NCI-H128 (cell line): ENCODE data around the gene SCN2B.

Experiments
- DNase-seq: peaks from one replicate; lab custom pipeline; 2025; ENCODE audit not compliant: unreplicated experiment; lab: John Stamatoyannopoulos, UW

SCN2B gene

DNA sequence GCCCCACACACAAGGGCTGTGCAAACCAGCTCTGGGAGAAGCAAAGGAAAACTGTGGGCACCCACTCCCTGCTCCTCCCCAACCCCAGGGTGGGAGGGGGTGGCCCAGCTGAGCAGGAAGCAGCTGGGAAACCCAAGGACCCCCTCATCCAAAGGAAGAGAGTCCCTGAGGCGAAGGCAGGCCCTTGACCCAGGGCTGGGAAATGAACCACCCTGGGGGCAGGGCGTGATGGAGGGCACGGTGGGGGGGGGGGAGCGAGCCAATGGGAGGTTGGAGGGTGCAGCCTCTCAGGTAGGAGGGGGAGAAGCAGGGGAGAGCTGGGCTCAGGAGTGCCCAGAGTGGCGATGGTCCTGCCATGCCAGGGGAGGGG is 40.7 kb downstream of the SCN2B start:
- no peak for DNase-seq

DNA sequence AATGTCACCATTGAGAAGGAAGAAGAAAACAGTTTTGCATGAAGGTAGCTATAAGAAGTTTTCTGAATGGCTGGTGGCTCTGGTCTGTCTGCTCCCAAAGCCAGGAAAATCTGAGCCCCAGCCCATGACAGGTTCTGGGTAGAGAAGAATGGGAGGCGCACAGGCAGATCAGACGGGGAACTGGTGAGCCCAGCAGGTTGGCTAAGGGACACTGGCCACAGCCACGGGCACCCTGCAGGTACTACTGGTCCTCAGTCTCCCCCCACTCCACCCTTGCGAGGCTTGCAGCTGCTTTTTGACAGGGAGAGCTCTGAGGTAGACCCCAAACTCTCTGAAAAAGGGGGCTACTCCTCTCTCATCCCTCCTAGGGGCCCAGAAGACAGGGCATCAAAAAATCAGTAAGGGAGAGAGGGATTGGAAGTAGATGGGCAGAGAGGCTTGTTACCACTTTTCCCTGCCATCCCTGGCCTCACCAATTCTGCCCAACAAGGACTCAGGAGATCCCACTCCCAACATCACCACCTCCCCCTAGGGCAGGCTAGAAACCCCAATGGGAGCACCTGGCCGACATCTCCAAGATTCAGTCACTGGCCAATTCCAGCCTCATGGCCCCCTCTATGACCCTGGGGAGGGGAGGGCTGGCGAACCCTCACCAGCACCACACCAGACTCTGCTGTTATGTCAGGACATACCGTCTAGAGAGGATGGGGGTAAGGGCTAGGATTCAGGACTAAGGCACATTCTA is 41.2 kb downstream of the SCN2B start:
- DNase-seq: no peak

DNA sequence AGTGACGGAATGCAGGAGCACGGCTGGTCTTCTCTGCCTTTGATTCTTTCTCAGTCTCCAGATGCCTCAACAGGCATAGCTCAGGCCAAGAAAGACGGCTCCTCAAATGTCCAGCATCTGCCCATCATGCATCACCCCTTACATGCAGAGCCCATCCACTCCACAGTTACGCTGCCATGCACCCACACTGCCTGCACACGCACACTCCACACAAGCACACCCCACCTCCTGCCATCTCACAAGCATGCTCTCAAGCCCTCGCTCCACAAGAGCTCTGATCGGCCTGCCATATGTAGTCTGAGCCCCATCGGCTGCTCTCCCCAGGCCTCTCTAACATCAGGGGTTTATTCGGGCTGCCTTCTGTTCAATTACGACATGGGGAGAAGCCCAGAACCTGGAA is 42.6 kb downstream of the SCN2B start:
- DNase-seq: no peak

DNA sequence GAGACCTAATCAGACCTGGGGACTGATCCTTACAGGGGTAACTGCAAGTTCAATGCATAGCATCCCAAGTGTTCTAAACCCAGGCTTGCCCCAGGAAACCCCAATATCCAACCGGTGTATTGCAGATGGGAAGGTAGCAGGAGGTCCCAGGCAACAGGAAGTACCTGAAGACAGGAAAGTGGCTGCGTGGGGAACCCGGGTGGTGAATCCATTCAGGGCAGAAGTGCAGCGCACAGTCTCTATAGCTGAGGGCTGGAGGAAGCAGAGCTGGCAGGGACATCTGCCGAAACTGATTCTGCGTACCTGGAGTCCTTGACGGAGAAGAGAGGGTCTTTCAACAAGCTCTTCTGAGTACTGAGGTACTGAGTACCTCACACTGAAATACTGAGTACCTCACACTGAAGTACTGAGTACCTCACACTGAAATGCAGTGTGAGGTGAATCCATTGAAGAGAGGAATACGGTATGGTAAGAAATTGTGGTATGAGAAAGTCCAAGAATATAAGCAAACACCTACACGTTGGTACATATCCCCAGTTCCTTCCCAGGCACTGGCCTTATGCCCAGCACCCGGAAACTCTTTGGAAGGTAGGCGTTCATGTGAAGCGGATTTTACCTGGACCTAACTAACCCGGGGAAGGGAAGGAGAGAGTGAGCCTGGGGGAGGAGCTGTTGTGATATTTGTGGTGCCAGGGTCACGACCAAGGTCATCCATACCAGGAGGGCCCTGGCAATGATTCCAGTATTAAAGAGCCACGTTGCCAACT is 43.9 kb downstream of the SCN2B start:
- DNase-seq: no peak

DNA sequence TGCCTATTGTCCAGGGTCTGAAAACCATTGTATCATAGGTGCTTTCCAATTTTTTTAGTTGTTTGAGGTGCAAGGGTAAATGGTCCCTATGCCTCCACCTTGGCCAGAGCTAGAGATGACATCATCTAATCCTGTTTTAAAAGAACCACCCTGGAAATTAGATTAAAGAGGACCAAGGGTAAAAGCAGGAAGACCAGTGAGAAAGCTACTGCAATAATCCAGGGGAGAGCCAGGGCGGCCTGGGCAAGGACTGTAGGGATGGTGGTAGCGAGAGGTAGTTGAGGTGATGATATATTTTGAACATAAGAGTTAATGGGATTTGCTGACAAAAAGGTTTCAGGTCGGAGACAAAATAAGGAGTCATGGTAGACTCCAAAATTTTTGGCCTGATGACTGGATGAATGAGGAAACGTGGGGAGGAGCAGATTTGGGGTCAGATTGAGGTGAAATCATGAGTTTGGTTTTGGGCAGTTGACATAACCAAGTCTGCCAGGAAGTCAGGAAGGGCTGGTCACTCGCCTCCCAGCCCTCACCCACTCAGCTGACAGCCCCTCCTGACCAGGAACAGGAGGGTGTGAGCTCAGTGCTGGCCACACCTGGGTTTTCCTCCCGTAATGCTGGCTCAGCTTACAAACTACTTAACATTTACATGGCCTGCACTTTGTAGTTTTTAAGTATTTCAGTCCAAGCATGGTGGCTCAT is 46.8 kb downstream of the SCN2B start:
- DNase-seq: no peak

DNA sequence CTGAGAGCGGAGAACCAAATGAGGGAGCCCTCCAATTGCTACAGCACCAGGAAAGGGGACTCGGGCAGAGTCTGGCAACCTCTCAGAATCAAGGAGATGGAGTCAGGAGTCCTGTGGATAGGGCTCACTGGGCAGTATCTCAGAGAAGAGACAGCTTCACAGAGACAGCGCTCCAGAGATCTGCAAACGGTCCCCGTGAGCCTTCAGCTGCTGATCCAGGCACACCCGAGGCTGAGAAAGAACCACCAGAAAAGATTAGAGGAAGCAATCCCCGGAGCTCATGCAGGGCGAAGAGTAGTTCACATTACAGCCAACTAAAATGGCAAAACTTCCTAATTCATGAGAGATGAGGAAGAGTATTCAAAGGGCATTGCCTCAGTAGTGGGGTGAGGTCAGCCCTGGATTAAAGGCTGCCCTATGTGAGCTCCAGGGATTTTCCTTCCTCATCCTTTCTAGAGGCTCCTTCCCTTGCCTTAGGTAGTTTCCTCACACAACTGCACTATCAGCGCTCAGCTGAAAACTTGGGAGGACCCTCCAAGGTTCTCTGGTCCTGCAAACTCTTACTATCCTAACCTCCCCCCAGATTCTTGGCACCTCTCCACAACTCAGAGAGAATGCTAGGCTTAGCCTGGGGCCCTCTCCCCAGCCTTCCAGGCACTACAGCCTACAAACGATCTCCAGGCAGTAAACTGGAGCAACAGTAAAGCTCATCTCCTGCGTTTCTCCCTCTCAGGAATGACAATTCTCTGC is 47.5 kb downstream of the SCN2B start:
- DNase-seq: no peak

DNA sequence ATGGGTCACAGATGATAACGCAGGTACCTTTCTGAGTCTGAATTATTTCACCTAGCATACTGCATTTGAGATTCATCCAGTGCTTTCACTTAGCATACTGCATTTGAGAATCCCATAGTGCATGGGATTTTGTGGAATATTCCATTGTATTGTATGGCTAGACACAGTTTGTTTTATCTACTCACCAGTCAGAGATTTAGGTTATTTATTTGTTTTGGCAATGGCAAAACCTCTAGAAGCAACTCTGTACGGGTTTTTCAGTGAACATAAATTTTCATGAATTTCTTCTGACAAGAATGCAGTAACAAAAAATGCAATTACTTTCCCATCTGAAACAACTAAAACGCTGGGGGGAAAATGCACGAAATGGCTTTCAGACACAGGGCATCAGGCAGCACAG is 48.1 kb downstream of the SCN2B start:
- DNase-seq: no peak

DNA sequence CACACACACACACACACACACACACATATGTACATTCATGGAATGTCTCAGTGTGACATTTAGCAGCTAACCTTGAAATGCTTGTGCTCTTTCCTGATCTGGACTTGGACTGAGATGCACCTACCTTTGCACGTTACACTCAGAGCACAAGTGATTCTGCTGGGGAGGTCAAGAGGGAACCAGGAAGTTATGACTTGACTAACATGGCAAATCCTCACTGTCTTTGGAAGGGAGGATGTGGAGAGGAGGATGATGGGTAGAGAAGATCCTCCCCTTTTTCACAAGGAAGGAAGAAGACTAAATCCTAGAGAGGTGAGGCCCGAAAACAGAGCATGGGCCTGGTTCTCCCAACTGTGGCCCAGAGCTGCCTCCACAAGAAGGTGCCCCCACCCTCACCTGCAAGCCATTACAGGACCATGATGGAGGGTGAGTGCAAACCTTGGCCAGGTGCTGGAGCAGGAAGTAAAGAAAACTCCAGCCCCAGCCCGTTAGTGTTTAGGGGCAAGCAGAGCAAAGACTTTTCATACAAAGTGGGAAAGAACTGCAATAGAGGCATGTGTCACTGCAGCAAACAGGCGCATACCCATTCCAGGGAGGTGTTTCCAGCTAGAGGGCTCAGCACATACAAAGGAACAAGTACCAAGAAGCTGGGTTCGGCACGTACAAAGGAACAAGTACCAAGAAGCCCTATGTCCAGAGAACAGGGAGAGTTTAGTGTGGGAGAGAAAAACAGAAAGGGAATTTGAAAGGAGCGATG is 50.2 kb downstream of the SCN2B start:
- no peak for DNase-seq

DNA sequence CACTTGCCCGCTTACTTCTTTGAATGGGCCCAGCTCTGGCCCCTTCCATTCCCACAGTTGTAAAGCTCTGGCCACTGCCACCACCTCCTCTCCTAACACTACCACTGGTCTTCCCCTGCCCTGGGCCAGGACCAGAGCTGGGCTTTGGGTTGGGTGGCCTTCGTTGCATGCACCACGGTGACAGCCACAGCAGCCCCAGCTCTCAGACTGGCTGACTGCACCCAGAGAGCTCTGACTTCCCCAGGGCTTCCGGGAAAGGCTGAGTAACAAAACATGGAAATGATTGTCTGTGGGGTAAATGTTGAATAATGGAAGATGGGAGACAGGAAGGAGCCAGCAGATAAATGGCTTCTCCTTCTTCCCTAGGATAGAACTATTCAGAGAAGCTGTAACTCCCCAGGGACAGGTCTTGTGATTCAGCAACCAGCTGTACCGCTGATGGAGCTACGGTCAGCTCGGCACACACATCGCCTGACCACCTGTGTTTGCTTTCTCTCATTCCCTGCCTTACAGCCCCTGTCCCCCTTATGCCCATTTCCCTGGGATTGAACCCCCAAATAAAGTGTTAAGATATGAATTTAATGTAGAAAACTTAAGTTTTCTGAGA is 51.4 kb downstream of the SCN2B start:
- DNase-seq: no peak

DNA sequence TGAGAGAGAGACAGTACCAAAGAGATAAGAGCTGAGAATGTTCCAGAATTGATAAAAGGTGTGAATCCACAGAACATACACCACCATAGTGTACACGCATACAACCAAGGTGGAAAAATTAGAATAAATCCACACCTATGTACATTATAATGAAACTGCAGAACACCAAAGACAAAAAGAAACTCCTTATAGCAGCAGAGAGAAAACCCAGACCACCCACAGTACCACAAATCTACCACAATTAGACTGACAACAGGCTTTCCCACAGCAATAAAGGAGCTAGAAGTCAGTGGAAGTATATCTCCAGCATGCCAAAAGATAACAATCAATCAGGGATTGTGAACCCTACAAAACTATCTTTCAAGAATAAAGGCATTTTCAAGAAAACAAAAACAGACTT is 55.6 kb downstream of the SCN2B start:
- DNase-seq: no peak

DNA sequence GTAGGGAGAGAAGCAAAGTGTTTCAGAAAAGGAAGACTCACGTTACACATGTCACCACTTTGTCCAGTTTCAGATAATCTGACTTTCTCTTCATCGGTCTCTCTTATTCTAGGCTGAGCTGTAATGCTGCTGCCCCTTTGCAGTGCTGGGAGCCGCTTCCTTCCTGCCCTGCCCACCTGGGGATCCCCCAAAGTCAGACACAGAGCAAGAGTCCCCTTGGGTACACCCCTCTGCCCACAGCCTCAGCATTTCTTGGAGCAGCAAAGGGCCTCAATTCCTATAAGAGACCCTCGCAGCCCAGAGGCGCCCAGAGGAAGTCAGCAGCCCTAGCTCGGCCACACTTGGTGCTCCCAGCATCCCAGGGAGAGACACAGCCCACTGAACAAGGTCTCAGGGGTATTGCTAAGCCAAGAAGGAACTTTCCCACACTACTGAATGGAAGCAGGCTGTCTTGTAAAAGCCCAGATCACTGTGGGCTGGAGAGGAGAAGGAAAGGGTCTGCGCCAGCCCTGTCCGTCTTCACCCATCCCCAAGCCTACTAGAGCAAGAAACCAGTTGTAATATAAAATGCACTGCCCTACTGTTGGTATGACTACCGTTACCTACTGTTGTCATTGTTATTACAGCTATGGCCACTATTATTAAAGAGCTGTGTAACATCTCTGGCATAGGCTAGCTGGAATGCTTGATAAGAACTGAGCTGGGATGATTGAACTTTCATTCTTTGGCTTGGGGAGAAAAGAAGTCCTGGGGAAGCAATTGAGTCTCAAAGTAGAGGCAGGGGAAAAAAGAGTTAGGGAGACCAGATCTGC is 58.4 kb downstream of the SCN2B start:
- no peak for DNase-seq

DNA sequence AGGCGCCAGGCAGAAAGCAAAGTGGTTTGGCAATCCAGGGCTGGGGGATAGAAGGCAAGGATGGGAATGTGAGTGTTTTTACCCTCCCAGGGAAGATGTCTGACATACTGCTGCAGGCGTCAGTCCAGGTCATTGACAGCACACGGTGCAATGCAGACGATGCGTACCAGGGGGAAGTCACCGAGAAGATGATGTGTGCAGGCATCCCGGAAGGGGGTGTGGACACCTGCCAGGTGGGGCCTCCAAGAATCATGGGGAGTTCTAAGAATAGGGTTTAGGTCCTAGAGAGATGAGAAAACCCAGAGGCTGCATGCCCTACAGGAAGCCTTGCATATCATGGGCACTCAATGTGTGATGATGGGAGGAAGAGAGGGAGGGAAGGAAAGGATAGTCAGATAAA is 61.4 kb downstream of the SCN2B start:
- DNase-seq: no peak

DNA sequence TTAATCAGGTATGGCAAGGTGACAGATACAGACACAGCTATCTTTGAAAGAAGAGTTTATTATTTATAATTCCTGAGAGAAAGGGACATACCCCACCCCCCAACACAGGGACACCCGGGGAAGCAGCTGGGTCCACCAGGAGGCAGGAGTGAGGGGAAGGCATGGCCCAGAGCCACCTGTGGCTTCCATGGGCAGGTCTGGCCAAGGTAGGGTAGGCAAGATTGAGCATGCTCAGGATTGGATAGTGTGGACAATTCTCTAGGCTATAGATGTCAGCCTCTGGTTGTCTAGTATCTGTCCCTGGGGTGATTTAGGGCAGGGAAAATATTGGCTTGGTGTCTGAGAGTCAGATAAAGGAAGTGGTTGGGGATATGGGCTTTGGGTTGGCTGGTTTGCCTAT is 62.2 kb downstream of the SCN2B start:
- no peak for DNase-seq

DNA sequence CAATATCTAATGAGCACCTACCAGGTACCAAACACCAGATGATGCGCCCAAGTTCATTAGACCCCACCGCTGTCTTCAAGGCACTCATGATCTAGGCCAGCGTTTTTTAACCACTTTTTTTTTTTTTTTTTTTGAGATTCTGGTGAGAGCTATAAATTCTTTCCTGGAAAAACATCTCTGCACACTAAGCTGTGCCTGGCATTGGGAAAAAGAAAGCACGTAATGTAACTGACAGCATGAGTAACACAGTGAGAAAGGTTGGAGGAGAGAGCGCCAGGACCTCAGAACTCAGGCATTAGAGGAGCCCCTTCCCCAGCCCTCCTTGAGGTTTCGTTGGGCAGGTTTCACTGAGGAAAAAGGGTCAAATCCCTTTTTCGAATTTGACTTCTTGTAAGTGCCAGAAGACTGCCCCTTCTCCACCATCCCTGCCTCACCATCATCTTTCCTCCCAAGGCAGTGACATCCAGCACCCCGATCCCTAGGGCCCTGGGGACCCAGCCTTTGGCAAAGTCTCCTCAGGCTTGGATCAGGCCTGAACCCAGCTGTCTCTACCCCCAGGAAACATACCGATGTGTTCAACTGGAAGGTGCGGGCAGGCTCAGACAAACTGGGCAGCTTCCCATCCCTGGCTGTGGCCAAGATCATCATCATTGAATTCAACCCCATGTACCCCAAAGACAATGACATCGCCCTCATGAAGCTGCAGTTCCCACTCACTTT is 63.6 kb downstream of the SCN2B start:
- no peak for DNase-seq
